Left renal cortex interstitium (tissue), 4 donors: ENCODE results near the gene CHAMP1. TPM values are rescaled to one million over a fixed set of nuclear protein-coding genes. Genes with fewer than 3 reads are reported as not detected.

ENCODE experiments used
- DNase-seq, 4 donors: peaks; one replicate each; pipeline ENCODE4 v3.0.0-alpha.2; 2013; ENCODE audit warnings: low read depth in 4 of 4, low spot score in 2 of 4, missing footprints in 1 of 4
- polyA plus RNA-seq, 4 donors: library from polyadenylated mRNA; unstranded; fragments of 120-200 nt; gene quantifications; one replicate each; pipeline ENCODE4 v1.2.1, GENCODE V29; 2013; ENCODE audit not compliant: insufficient read length in 4 of 4

Gene CHAMP1
- polyA plus RNA-seq, 4 donors = 31.3 to 34.0 (median 33.4) TPM

DNA sequence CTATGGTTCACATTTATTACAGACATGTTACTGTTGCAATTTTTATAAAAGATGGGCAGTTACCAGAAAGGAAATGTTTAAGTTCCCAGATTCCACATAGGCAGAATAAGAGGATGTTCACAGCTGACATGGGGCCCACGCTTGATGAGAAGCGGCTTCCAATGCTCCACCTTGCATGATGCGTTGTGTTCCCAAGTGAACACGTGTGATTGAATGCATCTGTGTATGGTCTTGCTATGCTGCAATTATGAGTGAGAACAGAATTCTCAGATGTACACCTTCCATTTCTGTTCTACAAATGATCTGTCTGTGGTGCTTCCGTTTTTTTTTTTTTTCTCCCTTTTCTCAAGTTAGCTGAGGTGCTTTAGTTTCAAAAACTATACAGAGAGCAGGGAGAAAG, 17.4 kb upstream of the CHAMP1 start:
- no peak for DNase-seq

DNA sequence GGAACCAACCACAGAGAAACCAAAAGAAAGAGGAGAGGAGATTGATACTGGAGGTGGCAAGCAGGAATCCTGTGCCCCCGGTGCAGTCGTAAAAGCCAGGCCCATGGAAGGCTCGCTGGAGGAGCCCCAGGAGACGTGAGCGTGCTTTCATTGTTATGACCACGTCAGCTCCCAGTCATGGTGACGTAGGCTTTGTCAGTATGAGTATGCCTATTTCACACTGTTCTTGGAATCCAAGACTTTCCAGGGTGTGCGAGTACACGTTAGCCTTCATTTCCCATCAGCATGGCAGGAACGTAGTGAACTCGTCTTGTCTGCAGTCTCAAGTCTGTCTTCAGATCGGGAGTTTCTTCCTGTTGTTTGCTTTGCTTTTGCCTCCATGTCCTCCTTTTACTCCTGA, 15.4 kb upstream of the CHAMP1 start:
- DNase-seq = no peak

DNA sequence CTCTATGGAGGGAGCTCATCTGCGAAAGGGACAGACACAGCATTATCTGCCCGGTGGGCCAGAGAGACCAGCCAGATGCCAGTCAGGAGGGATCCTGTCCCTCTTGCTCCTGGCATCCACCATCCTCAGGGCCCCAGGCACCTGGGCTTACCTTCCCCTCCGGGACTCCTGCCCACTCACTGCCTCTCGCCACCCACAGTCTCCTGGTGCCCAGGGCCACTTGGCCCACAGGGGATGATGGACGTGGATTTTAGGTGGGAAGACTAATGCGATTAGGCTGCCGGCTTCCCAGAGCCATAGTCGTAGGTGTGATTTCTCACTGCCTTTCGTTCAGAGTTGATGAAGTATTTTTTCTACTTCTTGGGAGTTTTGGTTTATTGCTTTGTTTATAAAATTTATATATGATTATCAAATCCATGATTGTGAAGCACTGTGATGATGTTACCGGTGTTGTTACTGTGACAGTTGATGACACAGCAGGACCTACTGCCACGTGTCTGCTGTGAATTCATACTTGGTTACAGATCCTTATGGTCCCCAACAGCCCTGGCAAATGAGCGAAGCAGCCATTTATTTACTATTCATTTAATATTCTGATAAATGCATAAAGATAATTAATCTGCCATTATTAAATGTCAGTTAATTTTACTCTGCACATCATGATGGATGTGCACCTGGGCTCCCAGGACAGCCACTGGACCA, 14.5 kb upstream of the CHAMP1 start:
- DNase-seq = no peak

DNA sequence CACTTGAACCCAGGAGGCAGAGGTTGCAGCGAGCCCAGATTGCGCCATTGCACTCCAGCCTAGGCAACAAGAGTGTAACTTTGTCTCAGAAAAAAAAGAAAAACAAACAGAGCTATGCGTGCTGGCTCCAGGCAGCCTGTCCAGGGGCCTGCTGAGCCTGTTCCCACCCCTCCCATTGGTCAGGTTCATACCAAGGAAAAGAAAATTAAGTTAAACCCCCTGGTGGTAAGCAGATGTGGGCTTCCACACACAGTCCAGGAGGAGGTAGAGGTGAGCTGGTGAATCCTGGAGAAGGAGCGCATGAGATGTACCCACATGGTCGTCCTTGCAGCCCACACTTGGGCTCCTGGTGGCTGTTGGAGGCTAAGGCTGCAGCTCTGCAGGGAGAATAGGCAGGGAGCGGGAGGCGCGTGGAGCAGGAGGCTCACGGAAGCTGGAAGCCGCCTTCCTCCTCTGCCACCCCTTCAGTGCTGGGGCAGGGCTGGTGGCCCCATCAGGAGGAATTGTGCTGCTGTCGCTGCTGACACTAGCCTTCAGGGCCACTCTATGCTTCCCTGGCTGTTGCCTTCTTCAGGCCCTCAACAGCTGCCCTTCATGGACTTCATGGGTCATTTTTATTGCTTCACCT, 10.5 kb upstream of the CHAMP1 start:
- no peak for DNase-seq

DNA sequence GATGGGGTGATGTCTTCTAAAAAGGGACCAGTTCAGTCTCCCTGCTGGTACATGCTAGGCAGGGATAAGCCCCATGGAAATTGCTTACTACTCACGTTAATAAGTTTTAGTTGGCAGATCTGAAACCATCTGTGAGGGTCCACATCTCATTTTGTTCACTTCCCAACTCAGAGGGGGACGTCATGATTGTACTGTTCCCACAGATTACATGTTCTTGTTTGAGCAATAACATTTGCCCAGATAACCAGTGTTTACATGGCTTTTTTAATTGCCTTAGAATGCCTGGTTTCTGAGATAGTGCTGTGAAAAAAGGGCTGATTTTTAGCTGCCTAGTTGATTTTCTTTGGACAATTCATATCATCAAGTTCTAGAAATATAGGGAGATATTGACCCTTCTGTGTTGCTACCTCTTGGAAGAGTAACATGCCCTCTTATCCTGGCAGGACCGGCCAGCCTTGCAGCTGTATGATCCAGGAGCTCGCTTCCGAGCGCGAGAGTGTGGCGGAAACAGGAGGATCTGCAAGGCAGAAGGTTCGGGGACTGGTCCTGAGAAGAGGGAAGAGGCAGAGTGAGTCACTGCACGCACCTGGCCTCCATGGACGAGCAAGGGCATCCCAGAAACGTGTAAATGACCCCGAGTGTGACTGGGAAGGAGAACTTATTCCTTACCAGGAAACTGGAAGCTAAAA, 9.8 kb upstream of the CHAMP1 start:
- no peak for DNase-seq

DNA sequence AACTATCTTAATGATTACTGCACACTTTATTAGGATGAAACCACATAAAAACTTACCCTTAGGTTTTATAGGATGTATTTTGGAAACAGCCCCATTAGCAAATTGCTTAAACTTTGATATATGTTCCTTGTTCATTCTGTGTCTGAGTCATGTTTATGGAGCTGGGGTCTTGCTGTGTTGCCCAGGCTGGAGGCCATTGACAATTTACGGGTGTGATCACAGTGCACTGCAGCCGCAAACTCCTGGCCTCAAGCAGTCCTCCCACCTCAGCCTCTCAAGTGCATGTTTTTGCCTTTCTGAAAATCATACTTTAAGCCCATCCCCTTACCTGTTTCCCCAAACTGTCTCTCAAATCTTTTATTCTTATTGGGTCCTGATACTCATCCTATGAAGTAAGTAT, 5.2 kb upstream of the CHAMP1 start:
- DNase-seq = no peak

DNA sequence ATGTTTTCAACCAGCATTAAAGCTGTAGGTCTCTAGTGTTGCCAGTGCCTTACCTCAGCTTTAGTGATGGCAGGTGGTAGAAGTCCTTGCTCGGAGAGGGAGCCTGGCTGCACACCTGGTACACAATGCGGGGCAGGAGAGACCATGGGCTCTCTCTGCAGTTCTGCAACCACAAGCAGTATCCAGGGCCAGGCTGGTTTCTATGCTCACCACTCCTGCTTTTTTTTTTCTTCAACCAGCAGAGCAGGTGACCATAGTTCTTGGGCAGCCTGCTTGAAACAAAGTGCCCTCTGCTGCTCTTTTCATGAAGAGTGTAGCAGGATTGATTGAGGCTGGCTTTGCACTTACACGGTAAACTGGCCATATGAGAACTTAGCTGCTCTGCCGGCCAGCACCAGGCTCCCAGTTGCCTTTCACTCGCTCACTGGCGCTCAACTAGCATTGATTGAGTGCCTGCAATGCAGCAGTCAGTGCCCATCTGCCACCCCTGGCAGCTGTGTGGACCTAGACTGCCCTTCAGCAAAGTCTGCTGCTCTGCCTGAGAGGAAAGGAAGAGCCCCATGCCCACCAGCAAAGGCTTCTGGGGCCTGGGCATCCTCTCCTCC, 4.4 kb upstream of the CHAMP1 start:
- no peak for DNase-seq

DNA sequence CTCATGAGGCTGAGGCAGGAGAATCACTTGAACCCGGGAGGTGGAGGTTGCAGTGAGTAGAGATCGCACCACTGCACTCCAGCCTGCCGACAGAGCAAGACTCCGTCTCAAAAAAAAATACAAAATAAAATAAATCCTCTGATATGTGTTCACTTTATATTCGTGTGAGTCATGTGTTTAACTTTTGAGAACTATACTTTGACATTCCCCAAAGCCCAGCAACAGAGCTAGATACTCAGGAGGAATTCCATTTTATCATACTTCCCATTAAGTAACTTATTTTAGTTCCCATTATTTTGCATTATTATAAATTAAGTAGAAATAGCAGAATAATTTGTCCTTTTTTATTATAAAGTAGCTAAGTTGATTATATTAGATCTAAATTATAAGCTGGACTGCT, 3.3 kb upstream of the CHAMP1 start:
- DNase-seq = no peak

DNA sequence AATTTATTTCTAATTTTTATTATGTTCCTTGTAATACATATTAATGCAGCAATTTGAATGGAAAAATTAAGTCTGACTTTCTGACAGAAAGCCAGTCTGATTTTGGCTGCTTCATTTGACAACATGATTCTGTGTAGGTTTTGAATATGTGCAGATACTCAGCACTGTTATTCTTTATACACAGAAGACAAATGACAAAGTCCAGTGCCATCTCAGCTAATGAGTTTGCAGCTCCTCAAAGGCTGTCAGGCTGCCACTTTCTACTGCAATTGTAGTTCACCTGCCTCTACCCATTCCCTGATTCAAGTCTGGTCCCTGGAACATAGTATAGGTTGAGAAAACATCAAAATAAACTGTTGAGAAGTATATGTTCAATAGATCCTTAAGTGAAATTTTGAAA, 2.9 kb upstream of the CHAMP1 start:
- DNase-seq = no peak

DNA sequence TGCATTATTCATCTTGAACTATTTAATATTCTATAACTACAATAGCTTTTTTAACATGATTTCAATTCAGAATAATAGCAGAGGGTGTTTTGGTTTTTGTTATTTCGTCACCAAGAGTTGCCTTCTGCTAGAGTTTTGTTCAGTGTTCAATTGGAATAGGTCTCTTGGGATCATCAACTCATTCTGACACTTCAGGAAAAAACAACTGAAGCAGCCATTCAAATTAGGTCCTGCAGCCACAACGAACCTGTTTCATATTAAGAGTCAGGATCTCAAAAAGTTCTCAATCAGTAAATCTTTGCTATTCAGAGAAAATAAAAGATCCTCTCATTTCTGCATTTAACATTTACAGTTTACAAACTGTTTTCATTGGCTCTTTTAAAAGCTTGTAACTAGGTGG, 2.4 kb upstream of the CHAMP1 start:
- DNase-seq = no peak

DNA sequence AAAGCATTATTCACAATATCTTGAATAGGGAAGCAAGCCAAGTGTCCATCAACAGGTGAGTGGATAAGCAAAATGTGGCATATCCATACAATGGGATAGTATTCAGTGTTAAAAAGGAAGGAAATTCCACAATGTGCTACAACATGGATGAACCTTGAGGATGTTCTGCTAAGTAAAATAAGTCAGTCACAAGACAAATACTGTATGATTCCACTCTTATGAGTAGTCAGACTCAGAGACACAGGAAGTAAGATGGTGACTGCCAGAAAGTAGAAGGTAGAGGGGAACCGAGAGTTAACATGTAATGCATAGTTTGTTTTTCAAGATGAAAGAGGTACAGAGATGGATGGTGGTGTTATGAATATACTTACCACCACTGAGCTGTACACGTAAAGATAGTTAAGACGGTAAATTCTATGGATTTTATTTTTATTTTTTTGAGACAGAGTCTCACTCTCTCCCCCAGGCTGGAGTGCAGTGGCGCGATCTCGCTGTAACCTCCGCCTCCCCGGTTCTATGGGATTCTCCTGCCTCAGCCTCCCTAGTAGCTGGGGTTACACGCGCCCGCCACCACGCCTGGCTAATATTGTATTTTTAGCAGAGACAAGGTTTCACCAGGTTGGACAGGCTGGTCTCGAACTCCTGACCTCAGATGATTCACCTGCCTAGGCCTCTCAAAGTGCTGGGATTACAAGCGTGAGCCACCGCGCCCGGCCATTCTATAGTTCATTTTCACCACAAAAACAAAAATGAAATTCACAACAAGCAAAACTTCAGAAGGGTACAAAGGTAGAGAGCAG, 1.0 kb upstream of the CHAMP1 start:
- DNase-seq = no peak

DNA sequence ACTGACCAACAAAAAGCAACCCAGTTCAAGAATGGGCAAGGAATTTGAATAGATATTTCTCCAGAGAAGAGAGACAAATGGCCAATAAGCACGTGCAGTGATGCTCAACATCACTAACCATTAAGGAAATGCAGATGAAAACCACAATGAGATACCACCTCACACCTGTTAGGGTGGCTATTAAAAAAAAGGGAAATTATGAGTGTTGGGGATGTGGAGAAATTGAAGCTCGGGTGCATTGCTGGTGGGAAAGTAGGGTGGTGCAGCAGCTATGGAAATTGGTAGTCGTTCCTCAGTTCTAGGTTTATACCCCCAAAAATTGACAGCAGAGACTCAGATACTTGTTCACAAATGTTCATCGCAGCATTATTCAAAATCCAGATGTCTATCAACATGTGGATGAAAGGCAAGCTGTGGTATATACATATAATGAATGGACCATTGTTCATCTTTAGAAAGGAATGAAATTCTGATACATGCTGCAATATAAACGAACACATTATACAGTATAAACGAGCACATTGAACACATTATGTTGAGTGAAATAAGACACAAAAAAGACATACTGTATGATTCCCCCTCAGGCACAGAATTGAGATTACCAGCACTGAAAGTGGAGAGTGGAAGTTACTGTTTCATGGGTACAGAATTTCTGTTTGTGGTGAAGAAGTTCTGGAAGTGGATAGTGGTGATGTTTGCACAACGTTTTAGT, 927 bp downstream of the CHAMP1 start:
- DNase-seq = no peak

DNA sequence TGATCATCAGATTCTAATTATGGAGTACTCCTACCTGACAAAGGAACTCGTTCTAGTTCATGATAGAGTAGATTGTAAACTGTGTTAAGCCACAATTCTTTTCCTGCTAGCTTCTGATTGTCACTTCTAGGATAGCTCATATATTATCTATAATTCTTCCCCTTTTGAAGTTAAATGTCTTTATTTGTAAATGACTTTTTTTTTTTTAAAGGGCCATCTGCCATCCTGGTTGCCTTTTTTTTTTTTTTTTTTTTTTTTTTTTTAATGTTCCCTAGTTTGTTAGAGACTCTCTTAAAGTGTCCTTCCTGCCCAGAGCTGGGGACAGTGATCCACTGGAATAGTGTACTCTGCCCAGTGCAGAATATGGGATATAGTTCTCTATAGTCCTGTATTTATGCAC, 4.3 kb downstream of the CHAMP1 start:
- no peak for DNase-seq

DNA sequence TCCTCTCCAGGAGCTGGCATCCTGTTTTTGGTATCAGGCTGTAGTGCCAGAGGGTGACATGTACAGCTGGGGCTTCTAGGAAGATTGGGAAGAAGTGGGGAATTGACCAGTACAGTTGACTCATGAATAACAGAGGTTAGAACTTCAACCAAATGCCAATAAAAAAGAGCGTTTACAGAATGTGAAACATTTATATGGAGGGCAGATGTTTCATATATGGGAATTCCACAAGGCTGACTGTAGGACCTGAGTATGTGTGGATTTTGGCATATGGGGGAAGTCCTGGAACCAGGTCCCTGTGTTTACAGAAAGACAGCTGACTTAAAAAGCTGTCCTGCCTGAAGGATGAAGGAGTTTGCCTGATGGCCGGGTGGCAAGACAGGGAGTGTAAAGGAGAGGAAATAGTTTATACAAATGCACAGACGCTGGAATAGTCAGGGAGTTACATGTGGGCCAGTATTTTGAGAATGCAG, 5.2 kb downstream of the CHAMP1 start:
- no peak for DNase-seq

DNA sequence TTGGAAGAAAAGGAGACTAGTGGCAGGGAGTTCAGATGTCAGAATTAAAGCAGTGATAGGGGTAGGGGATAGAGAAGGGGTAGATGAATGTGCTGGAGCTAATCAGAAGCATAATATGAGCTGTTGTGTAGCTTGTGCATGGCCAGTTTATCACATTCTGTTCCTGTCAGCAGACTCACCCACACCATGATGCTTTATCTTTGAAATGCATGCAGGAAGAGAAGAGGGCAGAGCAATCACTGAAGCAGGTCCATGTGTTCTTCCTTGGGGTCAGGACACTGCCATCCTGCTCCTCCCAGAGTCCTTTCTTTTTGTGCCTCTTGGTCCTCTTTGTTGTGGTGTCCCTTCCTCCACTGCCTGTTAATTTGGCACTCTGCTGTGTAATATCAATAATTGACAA, 5.8 kb downstream of the CHAMP1 start:
- DNase-seq = no peak

DNA sequence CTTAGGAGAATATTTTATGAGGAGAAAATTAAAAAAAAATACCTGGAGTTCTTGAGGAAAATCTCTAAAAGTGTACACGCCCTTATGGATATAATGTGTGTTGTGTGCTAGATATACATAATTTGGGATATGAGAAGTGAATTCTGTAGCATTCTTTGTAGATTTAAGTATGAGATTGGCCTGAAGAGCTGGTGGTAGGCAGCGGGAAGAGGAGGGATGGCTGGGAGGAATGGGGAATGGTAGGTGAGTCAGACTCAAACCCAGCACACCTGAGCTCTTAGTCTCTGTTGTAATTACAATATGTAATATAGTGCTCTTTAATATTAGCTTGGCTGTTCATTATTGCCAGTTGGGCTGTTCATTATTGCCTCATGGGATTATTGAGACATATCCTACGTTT, 7.0 kb downstream of the CHAMP1 start:
- no peak for DNase-seq

DNA sequence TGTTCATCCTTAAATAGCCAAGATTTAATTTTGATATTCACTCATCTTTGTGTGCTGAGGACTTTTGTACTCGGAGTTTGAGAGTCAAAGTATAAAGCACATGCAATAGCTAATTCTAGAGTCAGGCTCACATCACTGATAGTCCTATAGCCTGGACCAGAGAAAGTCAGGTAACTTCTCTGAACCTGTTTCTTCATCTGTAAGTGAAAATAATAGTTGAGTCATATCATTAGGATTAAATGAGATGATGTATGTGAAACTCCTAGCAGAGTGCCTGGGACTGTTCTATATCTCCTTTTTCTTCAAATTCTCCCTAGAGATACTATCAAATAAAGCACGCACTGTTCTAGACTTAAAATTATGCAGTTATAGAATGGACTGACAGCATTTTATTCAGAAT, 9.0 kb downstream of the CHAMP1 start:
- no peak for DNase-seq

DNA sequence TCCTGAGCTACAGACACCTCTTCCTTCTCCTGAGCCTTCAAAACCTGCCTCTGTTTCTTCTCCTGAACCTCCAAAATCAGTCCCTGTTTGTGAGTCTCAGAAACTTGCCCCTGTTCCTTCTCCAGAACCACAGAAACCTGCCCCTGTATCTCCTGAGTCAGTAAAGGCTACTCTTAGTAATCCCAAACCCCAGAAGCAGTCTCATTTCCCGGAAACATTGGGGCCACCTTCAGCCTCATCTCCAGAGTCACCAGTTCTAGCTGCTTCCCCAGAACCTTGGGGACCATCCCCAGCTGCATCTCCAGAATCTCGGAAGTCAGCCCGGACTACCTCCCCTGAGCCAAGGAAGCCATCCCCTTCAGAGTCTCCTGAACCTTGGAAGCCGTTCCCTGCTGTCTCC, 10.0 kb downstream of the CHAMP1 start:
- DNase-seq = no peak

DNA sequence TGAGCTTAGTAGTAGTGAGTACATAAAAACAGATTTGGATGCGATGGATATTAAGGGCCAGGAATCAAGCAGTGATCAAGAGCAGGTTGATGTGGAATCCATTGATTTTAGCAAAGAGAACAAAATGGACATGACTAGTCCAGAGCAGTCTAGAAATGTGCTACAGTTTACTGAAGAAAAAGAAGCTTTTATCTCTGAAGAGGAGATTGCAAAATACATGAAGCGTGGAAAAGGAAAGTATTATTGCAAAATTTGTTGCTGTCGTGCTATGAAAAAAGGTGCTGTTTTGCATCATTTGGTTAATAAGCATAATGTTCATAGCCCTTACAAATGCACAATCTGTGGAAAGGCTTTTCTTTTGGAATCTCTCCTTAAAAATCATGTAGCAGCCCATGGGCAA, 11.4 kb downstream of the CHAMP1 start:
- DNase-seq = no peak

DNA sequence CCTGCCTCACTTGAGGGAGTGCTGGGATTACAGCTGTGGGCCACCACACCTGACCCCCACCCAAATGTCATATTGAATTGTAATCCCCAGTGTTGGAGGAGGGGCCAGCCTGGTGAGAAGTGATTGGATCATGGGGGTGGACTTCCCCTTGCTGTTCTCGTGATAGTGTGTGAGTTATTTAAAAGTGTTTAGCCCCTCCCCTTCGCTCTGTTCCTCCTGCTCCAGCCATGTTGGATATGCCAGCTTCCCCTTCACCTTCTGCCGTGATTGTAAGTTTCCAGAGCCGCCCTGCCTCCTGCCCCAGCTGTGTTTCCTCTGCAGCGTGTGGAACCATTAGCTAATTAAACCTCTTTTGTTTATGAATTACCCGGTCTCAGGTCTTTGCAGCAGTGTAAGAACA, 13.7 kb downstream of the CHAMP1 start:
- DNase-seq = no peak
